NCI-H2227 (cell line): Measurements from ENCODE around the gene RGS10.
"Not testable (repeated sequence)": the region's sequence is repeated elsewhere in the genome, so short reads cannot be mapped to it uniquely, and the experiment has no call there.

Experiments
- DNase-seq: peaks from one replicate; lab custom pipeline; 2025; ENCODE audit not compliant: unreplicated experiment; lab: John Stamatoyannopoulos, UW

RGS10 gene

GRCh38 chr10:119539359-119539825 is 3.1 kb downstream of the RGS10 start:
- DNase-seq: no peak

GRCh38 chr10:119538632-119539358 is 3.7 kb downstream of the RGS10 start:
- DNase-seq: no peak

- DNase-seq: no peak
Observed at GRCh38 chr10:119537953-119538630, 4.4 kb downstream of the RGS10 start.

GRCh38 chr10:119536508-119537025 is 6.0 kb downstream of the RGS10 start:
- no peak for DNase-seq

- DNase-seq: no peak
Observed at GRCh38 chr10:119535837-119536507, 6.5 kb downstream of the RGS10 start.

GRCh38 chr10:119535305-119535704 is 7.2 kb downstream of the RGS10 start:
- DNase-seq: no peak

- no peak for DNase-seq
Observed at GRCh38 chr10:119533473-119533872, 9.0 kb downstream of the RGS10 start.

GRCh38 chr10:119532791-119533190 is 9.7 kb downstream of the RGS10 start:
- DNase-seq: not testable (repeated sequence)

GRCh38 chr10:119532251-119532650 is 10.3 kb downstream of the RGS10 start:
- DNase-seq: not testable (repeated sequence)

GRCh38 chr10:119531067-119531466 is 11.5 kb downstream of the RGS10 start:
- no peak for DNase-seq

- not testable (repeated sequence) for DNase-seq
Observed at GRCh38 chr10:119528663-119529237, 13.8 kb downstream of the RGS10 start.

- no peak for DNase-seq
Observed at GRCh38 chr10:119526621-119527592, 15.6 kb downstream of the RGS10 start.

GRCh38 chr10:119526149-119526548 is 16.4 kb downstream of the RGS10 start:
- DNase-seq: no peak

GRCh38 chr10:119525116-119525515 is 17.4 kb downstream of the RGS10 start:
- no peak for DNase-seq

GRCh38 chr10:119524720-119525070 is 17.8 kb downstream of the RGS10 start:
- no peak for DNase-seq

GRCh38 chr10:119523895-119524719 is 18.4 kb downstream of the RGS10 start:
- DNase-seq: no peak

- no peak for DNase-seq
Observed at GRCh38 chr10:119522747-119523426, 19.6 kb downstream of the RGS10 start.

- DNase-seq: no peak
Observed at GRCh38 chr10:119521443-119522204, 20.9 kb downstream of the RGS10 start.
